Duodenal mucosa (tissue), 2 donors: ENCODE data around the gene ACAD10.
"Not testable (repeated sequence)": the region's sequence is repeated elsewhere in the genome, so short reads cannot be mapped to it uniquely, and the experiment has no call there.

Experiments
- H3K27ac ChIP-seq: one replicate; pipeline ENCODE4 v1.7.0; 2013; ENCODE audit warnings: low read depth, low read length
- H3K27me3 ChIP-seq, 2 donors: one replicate each; pipeline ENCODE4 v1.7.0; 2013; ENCODE audit warnings: low read length in 2 of 2, control low read depth in 1 of 2; ENCODE audit not compliant: insufficient read depth in 2 of 2, control insufficient read depth in 1 of 2
- H3K36me3 ChIP-seq, 2 donors: one replicate each; pipeline ENCODE4 v1.7.0; 2013; ENCODE audit warnings: low read length in 2 of 2, control low read depth in 1 of 2; ENCODE audit not compliant: insufficient read depth in 2 of 2, control insufficient read depth in 1 of 2
- H3K4me1 ChIP-seq, 2 donors: one replicate each; pipeline ENCODE4 v1.7.0; 2013; ENCODE audit warnings: low read length in 2 of 2, control low read depth in 1 of 2; ENCODE audit not compliant: insufficient read depth in 2 of 2, control insufficient read depth in 1 of 2
- H3K4me3 ChIP-seq, 2 donors: one replicate each; pipeline ENCODE4 v1.7.0; 2013; ENCODE audit warnings: low read length in 2 of 2, low read depth in 1 of 2
- H3K9ac ChIP-seq, 2 donors: one replicate each; pipeline ENCODE4 v1.7.0; 2013; ENCODE audit warnings: low read length in 2 of 2, low read depth in 1 of 2
- H3K9me3 ChIP-seq, 2 donors: one replicate each; pipeline ENCODE4 v1.7.0; 2013; ENCODE audit warnings: low read length in 2 of 2, control low read depth in 1 of 2; ENCODE audit not compliant: control insufficient read depth in 1 of 2

The ACAD10 gene

GRCh38 chr12:111653596-111653995 lies 32.3 kb upstream of the ACAD10 start:
- H3K9ac ChIP-seq: no peak overlapping the region
- H3K4me3 ChIP-seq: no peak overlapping the region
- no peak overlapping the region for H3K27ac ChIP-seq
- H3K4me1 ChIP-seq: no peaks in the 10 kb centered on the region
- H3K36me3 ChIP-seq: peaks cover 45 to 78% of the 10 kb centered on the region in 2 donors
- no peaks in the 10 kb centered on the region for H3K9me3 ChIP-seq
- no peaks in the 10 kb centered on the region for H3K27me3 ChIP-seq

GRCh38 chr12:111655356-111655755 lies 30.5 kb upstream of the ACAD10 start:
- Histone ChIP-seq H3K27me3 (no peaks in the 10 kb centered on the region), H3K27ac (no peak overlapping the region), H3K4me1 (no peaks in the 10 kb centered on the region), H3K9ac (no peak overlapping the region), H3K9me3 (no peaks in the 10 kb centered on the region), H3K4me3 (no peak overlapping the region), H3K36me3 (peaks cover 42 to 81% of the 10 kb centered on the region in 2 donors)

DNA sequence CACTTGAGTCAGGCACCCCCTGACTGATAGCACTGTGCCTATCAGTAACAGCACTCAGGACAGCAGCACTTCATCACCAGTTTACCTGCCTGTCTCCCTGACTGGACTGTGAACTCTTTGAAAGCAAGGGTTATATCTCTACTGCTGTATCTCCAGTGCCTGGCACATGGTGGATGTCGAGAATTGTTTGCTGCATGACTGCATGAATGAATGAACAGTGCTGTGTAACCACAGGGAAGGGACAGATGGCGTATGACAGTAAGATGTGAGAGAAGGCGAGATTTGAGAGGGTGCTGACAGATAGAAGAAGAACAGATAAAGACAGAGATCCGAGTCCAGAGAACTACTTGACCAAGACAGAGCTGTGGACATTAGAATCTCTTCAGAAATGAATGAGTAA lies 29.8 kb upstream of the ACAD10 start:
- Histone ChIP-seq H3K36me3 (peaks cover 42 to 80% of the 10 kb centered on the region in 2 donors), H3K27ac (no peak overlapping the region), H3K9me3 (no peaks in the 10 kb centered on the region), H3K9ac (no peak overlapping the region), H3K4me3 (no peak overlapping the region), H3K27me3 (no peaks in the 10 kb centered on the region), H3K4me1 (no peaks in the 10 kb centered on the region)

DNA sequence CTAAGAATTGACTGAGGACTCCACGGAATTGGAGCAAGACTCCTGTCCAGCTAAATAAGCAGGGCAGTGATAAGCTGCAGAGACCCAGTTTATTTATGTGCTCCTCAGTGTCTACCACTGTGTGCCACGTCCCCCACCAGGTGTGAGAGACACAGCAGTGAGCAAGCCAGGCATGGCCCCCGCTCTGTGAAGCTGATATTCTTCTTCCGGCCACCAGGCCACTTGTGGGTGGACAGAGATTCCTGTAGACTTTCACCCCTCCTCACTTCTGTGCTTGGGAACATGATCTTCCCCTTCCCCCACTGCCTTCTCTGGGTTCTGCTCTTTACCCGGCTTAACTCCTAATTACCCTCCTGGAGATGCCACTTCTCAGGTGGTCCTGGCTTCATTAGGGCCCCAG lies 21.4 kb upstream of the ACAD10 start:
- peaks cover 20 to 58% of the 10 kb centered on the region in 2 donors for H3K36me3 ChIP-seq
- no peak overlapping the region for H3K27ac ChIP-seq
- no peaks in the 10 kb centered on the region for H3K4me1 ChIP-seq

GRCh38 chr12:111664961-111665865 lies 20.6 kb upstream of the ACAD10 start:
- peak overlapping the region; percentile 17 for H3K27ac ChIP-seq
- H3K36me3 ChIP-seq: peaks cover 23 to 57% of the 10 kb centered on the region in 2 donors
- no peaks in the 10 kb centered on the region for H3K27me3 ChIP-seq
- H3K9me3 ChIP-seq: no peaks in the 10 kb centered on the region
- H3K4me1 ChIP-seq: no peaks in the 10 kb centered on the region
- no peak overlapping the region for H3K9ac ChIP-seq
- no peak overlapping the region for H3K4me3 ChIP-seq

More for the DNA sequence above, 21.4 kb upstream of the ACAD10 start:
- Histone ChIP-seq H3K4me3 (no peak overlapping the region), H3K9ac (no peak overlapping the region), H3K27me3 (no peaks in the 10 kb centered on the region), H3K9me3 (no peaks in the 10 kb centered on the region)

DNA sequence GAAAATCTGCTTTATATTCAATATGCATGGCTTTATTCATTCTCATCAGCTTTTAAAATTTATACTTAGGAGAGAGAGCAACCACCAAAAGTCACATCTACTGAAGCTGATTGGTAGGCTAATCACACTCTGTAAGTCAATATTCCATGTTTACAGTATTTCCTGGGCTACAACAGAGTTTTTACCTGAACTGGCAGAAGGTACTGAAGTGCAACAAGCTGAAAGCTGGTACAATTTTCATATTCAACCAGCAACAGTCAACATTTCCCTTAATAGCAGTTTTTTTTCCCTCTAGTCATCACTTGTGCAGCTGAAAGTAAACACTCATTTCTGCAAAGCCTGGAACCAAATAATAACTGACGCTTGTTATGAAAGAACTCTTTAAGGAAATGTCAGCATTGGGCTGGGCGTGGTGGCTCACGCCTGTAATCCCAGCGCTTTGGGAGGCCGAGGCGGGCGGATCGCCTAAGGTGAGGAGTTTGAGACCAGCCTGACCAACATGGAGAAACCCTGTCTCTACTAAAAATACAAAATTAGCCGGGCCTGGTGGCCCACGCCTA lies 13.0 kb upstream of the ACAD10 start:
- Histone ChIP-seq H3K9ac (no peak overlapping the region), H3K36me3 (peaks cover 35 to 71% of the 10 kb centered on the region in 2 donors), H3K27ac (no peak overlapping the region), H3K4me3 (no peak overlapping the region), H3K4me1 (no peaks in the 10 kb centered on the region), H3K9me3 (no peaks in the 10 kb centered on the region), H3K27me3 (no peaks in the 10 kb centered on the region)

- H3K9ac ChIP-seq: no peak overlapping the region
- no peaks in the 10 kb centered on the region for H3K27me3 ChIP-seq
- H3K9me3 ChIP-seq: no peaks in the 10 kb centered on the region
- H3K4me1 ChIP-seq: no peaks in the 10 kb centered on the region
- no peak overlapping the region for H3K27ac ChIP-seq
- H3K36me3 ChIP-seq: peaks cover 35 to 71% of the 10 kb centered on the region in 2 donors
- no peak overlapping the region for H3K4me3 ChIP-seq
Measured at GRCh38 chr12:111673503-111673902, 12.3 kb upstream of the ACAD10 start.

DNA sequence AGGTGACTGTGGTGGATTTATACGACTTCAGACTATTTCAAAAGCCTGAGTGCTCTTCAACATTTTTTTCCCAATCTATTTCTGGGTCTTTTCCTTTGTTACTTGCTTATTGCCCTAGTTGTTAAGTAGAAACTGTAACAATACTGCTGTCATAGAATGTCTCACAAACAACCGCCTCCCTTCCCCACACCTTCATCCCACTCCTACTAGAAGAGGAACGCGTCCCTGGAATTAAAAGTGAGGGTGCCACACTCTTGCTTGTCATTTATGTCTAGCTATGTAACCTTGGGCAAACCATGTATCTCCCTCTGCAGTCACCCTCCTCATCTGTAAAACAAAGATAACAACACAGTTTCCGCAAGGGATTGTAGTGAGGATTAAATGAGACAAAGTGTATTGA lies 8.7 kb upstream of the ACAD10 start:
- Histone ChIP-seq H3K27ac (no peak overlapping the region), H3K4me1 (no peaks in the 10 kb centered on the region), H3K4me3 (no peak overlapping the region), H3K9ac (no peak overlapping the region), H3K27me3 (no peaks in the 10 kb centered on the region), H3K36me3 (peaks cover 39 to 84% of the 10 kb centered on the region in 2 donors), H3K9me3 (no peaks in the 10 kb centered on the region)

DNA sequence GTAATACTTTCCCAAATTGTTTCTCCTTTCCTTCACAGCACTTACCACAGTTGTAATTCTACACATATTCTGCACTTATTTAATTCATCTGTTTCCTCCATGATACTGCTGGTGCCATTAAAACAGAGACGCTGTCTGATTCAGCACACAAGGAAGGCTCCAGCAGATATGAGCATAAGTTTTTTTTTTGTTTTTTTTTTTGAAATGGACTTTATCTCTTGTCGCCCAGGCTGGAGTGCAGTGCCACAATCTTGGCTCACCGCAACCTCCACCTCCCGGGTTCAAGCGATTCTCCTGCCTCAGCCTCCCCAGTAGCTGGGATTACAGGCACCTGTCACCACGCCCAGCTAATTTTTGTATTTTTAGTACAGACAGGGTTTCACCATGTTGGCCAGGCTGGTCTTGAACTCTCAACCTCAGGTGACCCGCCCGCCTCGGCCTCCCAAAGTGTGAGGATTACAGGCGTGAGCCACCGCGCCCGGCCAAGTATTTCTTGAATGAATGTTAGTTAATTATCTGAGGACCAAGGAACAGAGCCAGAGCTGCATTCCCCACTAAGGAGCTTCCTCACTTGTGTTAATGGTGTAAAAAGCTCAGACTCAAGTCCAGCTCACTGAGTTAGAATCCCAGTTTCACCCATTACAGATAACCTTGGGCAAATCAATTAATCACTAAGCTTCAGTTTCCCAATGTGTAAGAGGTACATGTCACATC lies 1.2 kb upstream of the ACAD10 start:
- not testable (repeated sequence) for H3K27me3 ChIP-seq, H3K9me3 ChIP-seq, H3K27ac ChIP-seq
- Histone ChIP-seq H3K4me1 (peaks cover 18 to 25% of the 10 kb centered on the region in 2 donors), H3K36me3 (peaks cover 15 to 35% of the 10 kb centered on the region in 2 donors), H3K9ac (peak overlapping the region; percentile 83 to 98), H3K4me3 (peak overlapping the region; percentile 79 to 93)

DNA sequence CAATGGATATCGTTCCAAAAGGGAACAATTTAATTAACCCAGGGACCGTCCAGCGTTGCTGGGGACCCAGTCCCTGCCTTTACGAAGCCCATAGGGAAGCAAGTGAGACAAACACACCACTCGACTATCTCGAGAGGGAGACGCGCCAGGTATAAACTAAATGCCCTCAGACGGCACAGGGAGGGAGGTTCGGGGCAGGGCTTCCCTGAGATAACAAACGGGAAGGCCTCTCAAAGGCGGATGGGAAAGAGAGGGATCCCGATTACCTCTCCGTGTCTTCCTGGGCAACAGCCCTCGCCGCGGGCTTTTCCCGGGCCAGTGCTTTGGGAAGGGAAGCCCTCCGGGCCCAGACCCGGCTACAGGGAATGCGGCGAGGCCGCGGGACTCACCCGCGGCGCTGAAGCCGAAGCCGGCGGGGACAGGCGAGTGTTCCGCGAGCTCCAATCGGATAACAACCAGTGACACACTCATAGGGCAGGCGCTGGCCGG lies 487 bp upstream of the ACAD10 start:
- peaks cover 15 to 28% of the 10 kb centered on the region in 2 donors for H3K36me3 ChIP-seq
- peak overlapping the region; percentile 42 for H3K27ac ChIP-seq
- H3K9ac ChIP-seq: peak overlapping the region; percentile 83 to 98
- H3K4me3 ChIP-seq: peak overlapping the region; percentile 79 to 93
- H3K9me3 ChIP-seq: no peaks in the 10 kb centered on the region
- H3K4me1 ChIP-seq: peaks cover 18 to 25% of the 10 kb centered on the region in 2 donors
- H3K27me3 ChIP-seq: no peaks in the 10 kb centered on the region
